COR-L47 (cell line): ENCODE data around the gene FYN.

ENCODE experiments used
- DNase-seq: peaks from one replicate; lab custom pipeline; 2025; lab: John Stamatoyannopoulos, UW

FYN gene

DNA sequence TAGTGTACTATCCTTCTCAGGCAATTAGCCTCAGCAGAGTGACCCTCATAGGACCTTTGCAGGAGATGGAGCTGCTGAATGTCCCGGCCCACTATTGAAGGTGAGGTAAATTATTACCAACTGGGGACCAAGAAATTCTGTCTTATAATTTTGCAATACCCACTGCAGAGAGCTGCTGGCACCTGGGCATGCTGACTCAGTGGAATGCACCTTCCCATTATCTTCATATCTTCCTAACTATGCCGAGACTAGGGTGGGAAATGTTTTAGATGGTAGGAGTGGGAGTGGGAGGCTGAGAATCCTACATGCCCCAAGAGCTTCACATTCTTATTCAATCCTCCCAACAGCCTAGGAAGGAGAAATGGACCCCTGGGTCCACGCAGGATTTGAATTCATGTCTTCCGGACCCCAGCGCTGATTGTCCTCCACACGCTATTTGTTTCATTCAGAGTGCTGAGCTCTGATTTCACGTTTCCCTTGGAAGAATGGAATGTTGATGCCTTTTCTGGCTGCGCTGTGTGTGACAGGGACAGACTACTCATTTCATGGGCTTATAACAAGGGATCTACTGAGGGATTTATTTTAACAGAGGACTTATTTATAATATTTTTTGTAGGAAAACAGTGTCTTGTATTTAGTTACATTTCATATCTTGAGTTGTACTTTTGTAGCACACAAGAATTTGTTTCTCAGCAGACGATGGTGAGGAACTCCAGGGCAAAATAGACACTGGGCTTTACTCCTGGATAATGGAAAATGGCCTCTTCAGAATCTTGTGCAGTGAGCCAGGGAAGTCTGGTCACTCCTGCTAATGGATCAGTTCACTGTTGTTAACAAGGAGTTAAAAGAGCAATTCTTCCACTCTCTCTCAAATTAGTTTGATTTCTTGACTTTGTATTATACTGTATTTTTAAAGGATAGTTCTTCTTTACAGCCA lies 66.4 kb downstream of the FYN start:
- no peak for DNase-seq

DNA sequence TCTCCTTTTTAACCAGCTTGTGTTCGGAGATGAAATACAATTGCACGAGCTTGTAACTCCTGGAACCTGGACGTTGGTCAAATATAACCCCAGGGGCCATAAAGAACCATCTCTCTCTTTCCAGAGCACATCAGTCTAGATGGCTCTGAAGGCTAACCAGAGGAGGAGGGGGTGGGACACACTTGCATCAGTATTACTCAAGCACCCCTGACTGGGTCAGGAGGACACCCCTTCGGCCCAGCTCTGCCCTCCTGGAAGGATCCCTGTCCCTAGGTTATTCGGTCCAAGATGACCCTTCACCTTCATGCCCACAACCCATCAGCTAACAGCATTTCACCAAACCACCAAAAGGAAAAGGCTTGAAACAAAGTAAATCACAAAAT lies 67.1 kb downstream of the FYN start:
- no peak for DNase-seq

DNA sequence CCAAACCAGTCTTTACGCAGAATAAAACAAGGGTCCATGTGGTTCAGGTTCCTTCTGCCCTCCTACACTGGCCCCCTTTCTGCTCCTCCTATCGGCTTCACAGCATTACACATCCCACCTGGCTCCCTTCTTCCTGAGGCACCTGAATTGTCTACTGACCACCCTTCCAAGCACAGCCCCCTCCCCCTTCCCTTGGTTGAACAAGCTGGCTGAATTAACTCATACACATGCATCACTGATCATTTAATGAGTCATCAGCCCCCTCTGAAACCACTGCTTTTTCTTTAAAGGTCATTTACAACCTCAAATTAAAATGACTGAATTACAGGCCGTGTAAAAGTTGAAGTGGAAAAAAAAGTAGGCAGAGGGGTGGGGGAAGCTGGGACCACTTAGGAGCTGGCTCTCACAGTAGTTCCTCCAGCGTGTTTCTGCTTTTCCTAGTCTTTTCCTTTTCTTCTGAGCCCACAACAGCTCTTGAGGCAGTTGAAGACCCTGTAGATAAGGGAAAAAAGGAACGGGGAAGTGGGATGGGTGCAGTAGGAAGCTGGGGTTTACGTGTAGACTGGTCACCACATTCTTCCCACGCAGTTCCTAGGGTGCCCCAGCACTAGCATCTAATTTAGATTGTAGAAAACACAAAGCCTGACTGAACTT lies 67.6 kb downstream of the FYN start:
- DNase-seq, result no peak

DNA sequence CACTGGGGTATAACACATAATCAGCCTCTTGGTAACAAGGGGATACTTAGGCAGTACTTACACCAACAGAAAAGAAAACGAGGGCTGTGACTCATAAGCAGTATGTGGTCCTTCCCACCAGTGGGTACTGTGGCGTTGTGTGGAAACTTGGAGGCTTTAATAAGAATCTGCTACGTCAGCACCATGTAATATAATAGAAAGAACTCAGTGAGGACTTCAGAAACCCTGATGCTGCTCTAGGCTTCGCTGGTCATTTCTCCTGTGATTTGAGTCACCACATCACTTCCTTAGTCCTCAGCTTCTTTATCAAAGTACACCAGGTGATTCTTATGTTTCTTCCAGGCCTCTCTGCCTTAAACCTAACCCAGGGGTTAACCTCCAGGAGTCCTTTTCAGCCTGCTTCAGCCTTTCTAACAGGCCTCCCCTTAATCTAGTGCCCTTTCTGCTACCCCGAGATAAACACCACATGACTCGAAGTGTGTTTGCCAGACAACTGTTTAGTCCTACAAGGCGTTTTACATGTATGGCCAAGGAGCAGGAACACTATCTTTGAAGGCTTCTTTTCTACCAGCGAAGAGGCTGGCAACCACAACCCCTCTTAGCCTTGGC lies 68.5 kb downstream of the FYN start:
- DNase-seq, result no peak

DNA sequence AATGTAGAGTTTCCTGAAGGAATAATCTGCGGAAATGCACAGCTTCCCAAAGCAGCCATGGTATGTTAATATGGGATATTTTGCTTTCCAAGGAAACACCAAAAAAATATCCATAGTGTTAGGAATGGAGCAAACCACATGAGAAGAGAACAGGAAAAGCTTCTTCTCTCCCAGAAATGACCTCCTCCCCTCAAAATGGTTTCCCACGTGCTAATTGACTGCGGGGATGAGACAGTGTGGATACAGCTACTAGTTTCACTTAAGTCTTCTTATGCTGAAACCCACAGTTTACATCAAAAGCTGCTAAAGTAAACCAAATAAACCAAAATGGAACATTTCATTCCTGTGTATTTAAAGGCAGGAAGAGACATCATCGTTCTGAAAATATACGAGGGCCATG lies 69.4 kb downstream of the FYN start:
- DNase-seq, result no peak

DNA sequence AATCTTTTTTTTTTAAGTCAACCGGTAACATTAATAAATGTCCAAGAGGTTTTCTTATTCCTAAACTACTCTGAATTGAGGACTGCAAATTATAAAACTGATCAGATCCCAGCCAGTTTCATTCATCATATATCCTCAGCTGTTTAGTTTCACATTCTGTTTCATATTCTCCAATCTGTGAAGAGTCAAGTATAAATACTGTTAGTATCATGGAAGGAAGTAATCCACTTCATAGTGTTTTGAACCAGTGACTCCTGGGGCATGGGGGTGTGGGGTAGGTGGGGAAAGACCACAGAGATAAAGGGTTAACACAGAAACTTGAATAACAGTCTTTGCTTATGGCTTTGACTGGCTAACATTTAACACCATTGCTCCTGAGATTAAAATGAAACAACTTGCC lies 69.9 kb downstream of the FYN start:
- no peak for DNase-seq

DNA sequence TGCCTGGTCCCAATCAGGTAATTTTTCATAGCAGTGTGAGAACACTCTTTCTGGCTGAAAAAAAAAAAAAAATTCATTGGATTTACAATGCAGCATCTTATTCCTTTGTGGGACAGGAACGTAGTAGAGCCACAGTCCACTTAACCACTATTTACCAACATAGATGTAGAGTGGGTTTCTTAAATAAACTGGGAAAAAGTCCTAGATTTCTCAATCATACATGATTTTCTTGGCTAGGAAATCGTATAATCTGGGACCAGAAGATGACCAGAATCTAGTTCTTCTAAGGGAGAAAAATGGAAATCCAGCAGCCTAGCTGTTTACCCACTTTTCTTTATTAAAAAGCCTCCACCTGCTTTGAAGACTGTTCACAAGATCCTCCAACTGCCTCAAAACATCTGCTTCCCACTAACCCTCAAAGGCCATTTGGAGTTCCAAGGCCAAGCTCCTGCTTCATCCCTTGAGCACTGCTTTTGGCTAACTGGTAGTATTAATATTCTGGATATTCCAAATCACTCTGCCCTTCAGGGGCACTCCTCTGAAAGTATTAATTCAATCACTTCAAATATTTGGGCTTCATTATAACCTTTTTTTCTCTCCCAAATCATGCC lies 70.4 kb downstream of the FYN start:
- DNase-seq, result no peak

DNA sequence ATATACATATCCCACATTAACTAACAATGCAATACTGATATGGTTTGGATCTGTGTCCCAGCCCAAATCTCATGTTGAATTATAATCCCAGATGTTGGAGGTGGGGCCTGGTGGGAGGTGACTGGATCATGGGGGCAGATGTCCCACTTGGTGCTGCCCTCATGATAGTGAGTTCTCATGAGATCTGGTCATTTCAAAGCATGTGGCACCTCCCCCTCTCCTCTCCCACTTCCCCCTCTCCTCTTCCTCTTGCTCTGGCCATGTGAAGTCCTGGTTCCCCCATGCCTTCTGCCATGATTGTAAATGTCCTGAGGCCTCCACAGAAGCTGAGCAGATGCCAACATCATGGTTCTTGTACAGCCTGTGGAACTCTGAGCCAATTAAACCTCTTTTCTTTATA lies 71.2 kb downstream of the FYN start:
- DNase-seq, result no peak

DNA sequence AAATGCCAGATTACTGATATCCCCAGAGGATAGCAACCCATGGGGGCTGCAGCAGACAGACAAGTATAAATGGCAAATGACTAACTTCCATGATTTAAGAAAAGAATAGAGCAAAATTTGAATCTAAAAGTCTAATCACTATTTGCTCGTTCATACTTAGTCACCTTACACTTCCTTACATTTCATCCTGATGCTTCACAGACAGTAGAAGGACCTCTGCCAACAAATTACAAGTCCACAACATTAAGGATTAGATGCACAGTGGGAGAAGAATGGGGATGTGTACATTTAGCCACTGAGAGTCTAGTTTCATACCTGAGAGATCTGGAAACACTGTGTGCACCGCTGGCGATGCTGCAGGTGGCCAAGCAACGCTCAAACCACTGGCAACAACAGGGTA lies 72.4 kb downstream of the FYN start:
- no peak for DNase-seq

DNA sequence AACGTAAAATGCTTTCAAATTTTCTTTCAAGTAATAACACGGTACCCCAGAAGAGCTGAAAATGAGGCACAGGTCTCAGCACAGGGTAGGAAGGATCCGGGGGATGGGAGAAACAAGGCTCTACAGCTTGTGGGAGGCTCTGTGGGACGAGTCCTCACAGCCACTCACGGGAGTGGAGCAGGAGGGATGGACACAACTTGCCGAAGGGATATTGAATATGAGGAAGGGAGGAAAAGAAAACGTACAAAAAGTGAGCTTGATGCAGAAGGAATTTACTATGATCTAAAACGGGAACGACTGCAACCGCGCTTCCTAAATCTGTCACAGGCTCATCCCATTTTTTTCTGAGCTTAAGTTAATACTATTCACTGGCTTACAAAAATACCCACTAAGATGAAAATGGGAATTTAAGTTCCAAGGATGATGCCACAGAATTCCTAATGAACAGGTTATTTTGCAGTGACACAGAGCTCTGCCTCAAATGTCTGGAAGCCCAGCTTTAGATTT lies 72.9 kb downstream of the FYN start:
- DNase-seq, result no peak

DNA sequence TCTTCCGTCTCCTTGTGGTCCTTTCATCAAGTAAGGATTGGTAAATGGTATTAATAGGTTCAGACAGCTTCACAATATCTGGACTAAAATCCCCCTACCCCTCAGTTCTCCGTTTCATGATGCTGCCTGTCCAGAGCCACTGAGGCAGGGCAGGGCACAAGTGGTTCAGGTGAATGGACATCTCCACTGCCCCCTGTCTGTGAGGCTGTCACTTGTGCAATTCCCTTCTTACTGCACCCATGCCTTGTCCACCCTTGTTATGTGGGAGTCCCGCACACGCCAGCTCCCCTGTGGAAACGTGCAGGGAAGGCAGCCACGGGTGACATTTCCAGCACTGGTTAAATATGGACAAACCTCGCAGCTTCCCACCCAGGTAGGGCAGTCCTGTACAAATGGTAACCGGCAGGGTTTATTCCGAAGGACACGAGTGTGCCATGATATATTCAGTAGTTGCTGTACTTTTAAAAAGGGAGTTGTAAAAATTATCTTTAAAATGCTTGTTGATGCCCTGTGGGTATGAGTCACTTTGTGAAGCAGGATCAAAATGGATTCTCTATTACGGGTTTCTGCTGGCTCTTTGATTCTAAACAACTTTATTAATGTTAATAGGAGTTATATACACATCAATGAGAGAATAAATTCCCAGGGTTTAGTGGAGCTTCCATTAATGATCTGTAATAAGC lies 73.5 kb downstream of the FYN start:
- no peak for DNase-seq

DNA sequence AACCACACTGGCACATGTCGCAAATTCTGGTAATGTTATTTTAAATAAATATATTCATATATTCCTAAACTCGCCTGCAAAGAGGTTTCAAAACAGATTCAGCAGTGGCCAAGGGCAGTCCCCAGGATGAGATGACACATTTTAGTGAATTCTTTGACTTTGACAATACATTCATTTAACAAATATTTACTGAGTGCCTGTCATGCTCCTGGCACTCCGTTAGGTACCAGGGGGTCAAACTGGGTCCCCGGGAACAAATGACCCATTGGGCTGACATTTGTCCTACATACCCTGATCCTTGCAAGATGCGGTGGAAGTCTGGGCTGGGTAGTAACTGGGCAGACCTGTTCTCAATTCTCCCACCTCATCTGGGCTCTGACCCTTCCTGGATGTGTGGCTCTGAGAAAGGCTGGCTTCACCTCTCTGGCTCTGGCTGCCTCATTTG lies 74.9 kb downstream of the FYN start:
- no peak for DNase-seq

DNA sequence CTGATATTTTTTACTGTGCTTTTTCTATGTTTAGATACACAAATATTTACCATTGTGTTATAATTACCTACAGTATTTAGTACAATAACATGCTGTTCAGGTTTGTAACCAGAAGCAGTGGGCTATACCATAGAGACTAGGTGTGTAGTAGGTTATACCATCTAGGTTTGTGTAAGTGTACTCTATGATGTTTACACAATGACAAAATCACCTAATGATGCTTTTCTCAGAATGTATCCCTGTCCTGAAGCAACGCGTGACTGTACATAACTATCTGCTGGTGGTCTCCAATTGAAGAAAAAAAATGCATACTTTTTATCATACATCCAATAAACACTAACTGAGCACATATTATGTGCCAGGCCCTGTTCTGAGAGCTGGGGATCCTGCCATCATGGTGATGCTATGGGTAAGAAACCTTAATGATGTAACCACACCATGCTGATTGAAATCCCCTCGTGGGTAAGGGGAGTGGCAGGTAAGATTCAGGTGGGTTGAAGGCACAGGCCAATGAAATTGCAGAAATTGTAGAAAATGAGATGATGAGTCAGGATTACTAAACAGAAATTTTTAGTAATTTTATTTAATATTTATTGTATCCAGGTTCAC lies 76.8 kb downstream of the FYN start:
- no peak for DNase-seq

DNA sequence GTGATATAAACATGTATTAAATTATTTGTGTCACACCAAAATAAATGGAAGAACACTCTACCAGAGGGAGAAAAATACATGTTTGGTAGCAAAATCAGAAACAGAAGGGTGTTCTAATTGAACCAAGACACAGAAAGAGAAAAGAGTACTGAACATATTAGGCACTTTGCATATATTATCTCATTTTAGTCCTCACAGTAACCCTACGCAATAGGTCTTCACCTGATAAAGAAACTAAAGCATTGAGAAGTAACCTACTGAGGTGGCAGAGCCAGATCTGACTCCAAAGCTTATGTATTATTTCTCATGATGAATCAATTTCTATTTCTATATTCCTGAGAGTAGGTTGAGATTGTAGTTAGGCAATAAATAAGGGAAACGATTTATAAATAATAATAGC lies 77.7 kb downstream of the FYN start:
- no peak for DNase-seq

DNA sequence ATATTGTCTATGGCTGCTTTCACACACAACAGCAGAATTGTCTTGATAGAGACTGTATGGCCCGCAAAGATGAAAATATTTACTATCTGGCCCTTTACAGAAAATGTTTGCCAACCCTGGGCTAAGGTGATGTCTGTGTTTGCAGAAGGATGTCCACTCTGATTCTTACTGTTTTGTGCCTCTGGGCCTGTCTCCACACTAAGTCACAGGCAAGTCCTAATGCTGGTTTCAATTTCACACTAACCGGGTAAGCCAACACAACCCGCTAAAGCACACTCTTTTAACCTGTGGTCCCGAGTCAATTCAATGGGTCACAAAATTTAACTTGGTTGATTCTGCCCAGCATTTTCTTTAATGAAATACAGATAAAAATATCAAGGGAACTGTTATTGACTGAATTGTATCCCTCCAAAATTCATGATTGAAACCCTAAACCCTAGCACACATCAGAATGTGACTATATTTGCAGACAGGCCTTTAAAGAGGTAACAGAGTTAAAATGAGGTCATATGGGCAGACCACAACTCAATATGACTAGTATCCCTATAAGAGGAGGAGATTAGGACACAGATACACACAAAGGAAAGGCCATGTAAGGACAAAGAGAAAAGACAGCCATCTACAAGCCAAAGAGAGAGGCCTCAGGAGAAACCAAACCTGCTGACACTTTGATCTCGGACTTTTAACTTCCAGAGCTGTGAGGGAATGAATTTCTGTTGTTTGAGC lies 78.4 kb downstream of the FYN start:
- DNase-seq, result no peak

DNA sequence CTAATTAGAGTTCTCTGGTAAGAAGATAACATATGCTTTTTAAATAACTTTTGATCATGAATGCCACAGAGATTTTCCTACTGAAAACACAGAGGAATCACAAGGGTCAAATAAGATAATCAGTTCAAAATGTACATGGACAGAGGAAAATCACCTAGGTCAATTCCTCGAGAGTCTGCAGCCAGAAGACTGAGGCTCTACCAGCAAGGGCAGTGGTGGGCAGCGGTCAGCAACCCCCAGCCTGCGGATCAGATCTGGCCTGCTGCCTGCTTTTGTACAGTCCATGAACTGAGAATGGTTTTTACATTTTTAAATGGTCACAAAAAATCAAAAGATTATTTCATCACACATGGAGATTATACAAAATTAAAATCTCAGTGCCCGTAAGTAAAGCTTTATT lies 79.0 kb downstream of the FYN start:
- DNase-seq, result no peak

DNA sequence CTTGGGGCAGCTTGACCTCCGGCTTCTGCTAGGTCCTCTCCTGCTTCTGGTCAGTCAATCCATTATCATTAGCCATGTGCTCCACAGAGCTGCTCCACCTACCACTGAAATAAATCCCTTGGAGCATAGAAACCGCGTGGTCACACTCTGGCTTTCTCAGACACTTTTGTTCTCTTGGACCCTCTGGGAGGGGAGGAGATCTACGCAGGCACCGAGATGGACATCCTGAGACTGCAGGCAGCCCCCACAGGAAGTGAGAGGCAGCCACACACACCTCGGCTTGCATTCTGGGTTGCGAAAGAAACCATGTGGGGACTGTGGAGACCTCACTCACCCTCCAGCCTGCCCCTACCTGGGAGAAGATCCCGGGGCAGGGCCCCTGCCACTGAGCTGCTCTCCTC lies 79.5 kb downstream of the FYN start:
- no peak for DNase-seq

DNA sequence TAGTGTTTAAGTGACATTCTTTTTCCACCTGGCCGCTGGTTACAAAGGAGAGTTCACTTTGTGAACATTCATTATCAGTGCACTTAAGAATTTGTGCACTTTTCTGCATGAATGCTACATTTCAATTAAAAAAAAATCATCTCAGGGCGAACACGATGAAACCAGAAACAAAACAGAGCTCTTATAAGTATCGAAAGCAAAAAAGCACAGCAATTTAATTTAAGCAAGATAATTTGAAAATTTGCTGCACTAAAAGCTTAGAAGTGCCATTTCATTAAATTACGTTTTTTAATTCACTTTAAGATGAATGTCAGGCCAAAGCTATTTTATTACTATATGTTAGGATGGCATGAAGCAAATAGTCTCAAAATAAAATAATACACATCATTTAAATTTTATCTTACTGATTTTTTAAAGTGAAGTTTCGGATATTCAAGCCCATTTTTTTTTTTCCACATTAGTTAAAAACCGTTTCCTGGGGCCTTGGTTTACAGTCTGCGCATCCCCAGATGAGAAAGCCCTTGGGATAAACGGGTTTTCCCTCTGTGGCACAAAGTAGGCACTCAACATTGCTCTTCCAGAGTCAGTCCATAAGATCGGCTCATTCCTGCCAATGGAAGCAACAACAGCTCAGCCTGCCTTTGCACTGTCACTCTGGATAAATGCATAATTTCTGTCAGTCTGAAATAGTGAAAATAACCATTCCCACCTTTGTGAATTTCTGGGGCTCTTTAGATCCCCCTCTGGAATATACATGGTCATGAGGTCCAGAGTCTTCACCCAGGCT lies 80.1 kb downstream of the FYN start:
- DNase-seq, result no peak

DNA sequence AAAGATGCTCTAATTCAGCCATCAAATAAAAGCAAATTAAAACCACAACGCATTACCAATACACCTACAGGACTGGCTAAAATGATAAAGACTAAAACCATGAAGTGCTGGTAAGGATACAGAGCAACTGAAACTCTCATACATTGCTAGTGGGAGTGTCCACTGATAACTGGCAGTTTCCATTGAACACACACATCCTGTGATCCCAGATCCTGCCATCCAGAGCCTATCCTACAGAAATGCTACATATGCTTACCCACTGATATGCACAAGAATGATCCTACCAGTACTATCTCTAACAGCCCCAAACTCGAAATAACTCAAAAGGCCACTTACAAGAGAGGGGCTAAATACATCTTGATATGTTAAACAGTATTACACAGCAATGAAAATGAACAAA lies 81.0 kb downstream of the FYN start:
- no peak for DNase-seq

DNA sequence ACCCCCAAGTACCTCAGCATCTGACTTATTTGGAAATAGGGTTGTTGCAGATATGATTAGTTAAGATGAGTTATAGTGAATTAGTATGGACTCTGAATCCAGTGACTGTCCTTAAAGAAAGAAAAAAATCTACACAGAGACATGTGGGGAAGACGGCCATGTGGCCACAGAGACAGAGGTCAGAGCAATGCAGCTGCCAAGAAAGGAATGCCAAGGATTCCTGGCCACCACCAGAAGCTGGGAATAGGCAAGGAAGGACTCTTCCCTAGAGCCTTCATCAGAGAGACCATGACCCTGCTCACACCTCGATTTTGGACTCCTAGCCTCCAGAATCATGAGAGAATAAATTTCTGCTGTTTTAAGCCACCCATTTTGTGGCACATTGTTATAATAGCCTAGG lies 81.8 kb downstream of the FYN start:
- no peak for DNase-seq
